Activated CD8-positive, alpha-beta memory T cell treated with anti-CD3 and anti-CD28 coated beads, Interleukin-2, amount 10 ng/mL, durations not matched to agents 7 days and 5 days (primary cell): ENCODE results near the gene KRT83. TPM values are rescaled to one million over a fixed set of nuclear protein-coding genes. Genes with fewer than 3 reads are reported as not detected.

Experiments used
- ATAC-seq: fragments of 150-1000 bp; cut with Tn5 transposase; one replicate; pipeline ENCODE4 v1.10.0; 2021; ENCODE audit warnings: moderate library complexity
- CTCF ChIA-PET: fragments of 350-600 bp; sonication (Branson Sonifier 250); formaldehyde crosslinking; loops from one replicate; lab custom pipeline; 2021; ENCODE audit warnings: antibody characterized with exemption; lab: Charles Lee
- DNase-seq: peaks from one replicate; pipeline ENCODE4 v3.0.0-alpha.2; 2020
- H3K27ac Mint-ChIP-seq: one replicate; pipeline ENCODE4 v1.8.0; 2021; ENCODE audit warnings: mild to moderate bottlenecking, mixed read lengths
- H3K27me3 Mint-ChIP-seq: one replicate; pipeline ENCODE4 v1.8.0; 2021; ENCODE audit warnings: mixed read lengths
- H3K36me3 Mint-ChIP-seq: one replicate; pipeline ENCODE4 v1.8.0; 2021; ENCODE audit warnings: mild to moderate bottlenecking, mixed read lengths
- H3K4me1 Mint-ChIP-seq: one replicate; pipeline ENCODE4 v1.8.0; 2021; ENCODE audit warnings: mixed read lengths
- H3K4me3 Mint-ChIP-seq: one replicate; pipeline ENCODE4 v1.8.0; 2021; ENCODE audit warnings: mild to moderate bottlenecking, moderate library complexity, mixed read lengths
- H3K9me3 Mint-ChIP-seq: one replicate; pipeline ENCODE4 v1.8.0; 2022; ENCODE audit warnings: low read depth, mixed read lengths
- total RNA-seq, 2 experiments: library from RNA; stranded (reverse); gene quantifications; one replicate each; pipeline ENCODE4 v1.2.3, GENCODE V29; 2021

Gene KRT83
- total RNA-seq, 2 experiments from 2014 or later, result not detected

DNA sequence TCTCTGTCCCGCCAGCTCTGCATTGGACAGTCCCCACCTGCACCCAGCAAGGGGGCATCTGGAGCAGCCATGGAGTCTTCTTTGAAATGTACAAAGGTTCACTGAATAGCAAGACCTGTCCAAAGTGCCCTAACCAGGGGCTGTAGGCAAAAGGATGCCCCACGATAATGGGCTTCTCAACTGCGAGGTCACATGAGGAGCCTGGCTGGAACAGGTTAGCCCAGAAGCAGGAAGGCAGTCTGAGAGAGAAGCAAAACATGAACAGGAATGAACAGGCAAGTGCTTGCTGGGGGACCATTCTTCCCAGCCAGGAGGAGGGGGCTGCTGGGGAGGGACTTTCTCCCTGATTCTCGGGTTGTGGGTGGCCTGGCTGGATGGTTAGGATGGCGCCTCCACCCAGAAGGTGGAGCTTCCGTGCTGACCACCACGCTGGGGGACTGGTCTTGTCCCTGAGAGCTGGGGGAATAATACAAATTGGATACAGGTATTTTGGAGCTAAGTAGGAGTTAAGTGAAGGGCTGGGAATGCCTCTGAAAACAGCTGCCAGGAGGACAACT, 39.0 kb upstream of the KRT83 start:
- H3K27ac Mint-ChIP-seq, result no peak overlapping the region
- peaks cover 7% of the 10 kb centered on the region for H3K27me3 Mint-ChIP-seq
- no peak for ATAC-seq
- CTCF ChIA-PET, result interaction anchor here (1.0 to 5.0 kb wide), 5 partner anchors 9 to 199 kb away, joined by 3 to 25 read pairs (median 5); no protein-coding TSS in a partner anchor
- peaks cover 37% of the 10 kb centered on the region for H3K4me1 Mint-ChIP-seq
- no peak overlapping the region for H3K4me3 Mint-ChIP-seq
- no peaks in the 10 kb centered on the region for H3K36me3 Mint-ChIP-seq
- H3K9me3 Mint-ChIP-seq, result no peaks in the 10 kb centered on the region
- DNase-seq, result no peak

DNA sequence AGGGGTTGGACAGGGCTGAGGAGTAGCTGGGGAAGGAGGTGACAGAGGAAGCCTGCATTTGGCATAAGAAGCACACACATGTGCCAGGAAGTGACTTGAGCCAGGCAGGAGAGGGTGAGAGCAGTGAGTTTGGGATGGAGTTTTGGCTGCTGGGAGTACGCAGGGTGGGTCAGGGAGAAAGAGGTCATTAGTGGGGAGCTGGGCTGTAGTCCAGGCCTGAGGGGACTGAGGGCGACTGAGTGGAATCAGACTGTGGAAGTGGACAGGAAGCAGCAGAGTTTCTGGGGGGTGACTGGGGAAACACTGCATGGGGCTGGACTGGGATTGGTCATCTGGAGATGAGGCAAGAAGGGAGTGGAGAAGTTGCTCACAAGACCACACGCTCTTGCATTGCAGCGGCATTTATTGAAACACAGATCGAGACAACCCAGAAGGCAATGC, 38.4 kb upstream of the KRT83 start:
- H3K27ac Mint-ChIP-seq, result peak overlapping the region; percentile 0

DNA sequence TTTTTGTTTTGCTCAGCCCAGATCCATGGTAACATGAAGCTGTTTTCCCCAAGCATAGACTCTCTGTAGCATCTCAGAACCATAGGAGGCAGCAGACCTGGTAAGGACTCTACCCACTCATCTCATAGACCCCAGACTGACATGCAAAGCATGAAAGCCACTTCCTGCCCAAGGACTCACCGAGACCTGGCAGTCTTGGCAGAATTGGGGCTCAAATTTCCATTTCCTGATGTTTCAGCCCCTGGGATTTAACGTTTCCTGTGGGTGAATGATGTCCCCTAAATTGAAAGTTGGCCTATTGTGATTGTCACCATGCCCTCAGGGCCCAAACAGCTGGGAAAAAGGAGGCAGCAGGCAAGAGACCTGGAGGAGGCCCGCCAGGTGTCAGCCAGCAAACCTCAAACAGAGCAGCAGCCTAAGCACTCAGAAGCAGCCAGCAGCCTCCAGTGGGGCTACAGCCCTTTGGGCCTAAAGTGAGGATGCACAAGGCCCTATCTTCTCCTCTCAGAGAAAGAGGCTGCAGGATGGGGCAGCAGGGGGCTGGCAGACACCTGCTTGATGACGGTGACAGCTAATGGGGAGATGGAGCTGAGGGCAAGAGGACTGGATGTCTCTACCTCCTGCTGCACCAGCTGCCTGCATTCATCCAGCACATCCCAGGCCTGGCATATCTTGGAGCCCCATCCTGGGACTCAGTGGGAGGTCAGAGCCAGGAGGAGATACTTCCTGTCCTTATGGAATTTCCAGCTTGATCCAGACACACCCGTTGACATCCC, 37.6 kb upstream of the KRT83 start:
- DNase-seq (peak; percentile 79), ATAC-seq (peak; percentile 93)
- H3K27ac Mint-ChIP-seq, result peak overlapping the region; percentile 59

More for the DNA sequence above, 38.4 kb upstream of the KRT83 start:
- DNase-seq (no peak), ATAC-seq (no peak)
- H3K4me3 Mint-ChIP-seq, result no peak overlapping the region
- H3K27me3 Mint-ChIP-seq, result peaks cover 8% of the 10 kb centered on the region
- H3K36me3 Mint-ChIP-seq, result no peaks in the 10 kb centered on the region
- peaks cover 37% of the 10 kb centered on the region for H3K4me1 Mint-ChIP-seq
- H3K9me3 Mint-ChIP-seq, result no peaks in the 10 kb centered on the region
- CTCF ChIA-PET, result interaction anchor here (0.8 to 5.0 kb wide), 5 partner anchors 9 to 511 kb away, joined by 3 to 25 read pairs (median 5); no protein-coding TSS in a partner anchor

DNA sequence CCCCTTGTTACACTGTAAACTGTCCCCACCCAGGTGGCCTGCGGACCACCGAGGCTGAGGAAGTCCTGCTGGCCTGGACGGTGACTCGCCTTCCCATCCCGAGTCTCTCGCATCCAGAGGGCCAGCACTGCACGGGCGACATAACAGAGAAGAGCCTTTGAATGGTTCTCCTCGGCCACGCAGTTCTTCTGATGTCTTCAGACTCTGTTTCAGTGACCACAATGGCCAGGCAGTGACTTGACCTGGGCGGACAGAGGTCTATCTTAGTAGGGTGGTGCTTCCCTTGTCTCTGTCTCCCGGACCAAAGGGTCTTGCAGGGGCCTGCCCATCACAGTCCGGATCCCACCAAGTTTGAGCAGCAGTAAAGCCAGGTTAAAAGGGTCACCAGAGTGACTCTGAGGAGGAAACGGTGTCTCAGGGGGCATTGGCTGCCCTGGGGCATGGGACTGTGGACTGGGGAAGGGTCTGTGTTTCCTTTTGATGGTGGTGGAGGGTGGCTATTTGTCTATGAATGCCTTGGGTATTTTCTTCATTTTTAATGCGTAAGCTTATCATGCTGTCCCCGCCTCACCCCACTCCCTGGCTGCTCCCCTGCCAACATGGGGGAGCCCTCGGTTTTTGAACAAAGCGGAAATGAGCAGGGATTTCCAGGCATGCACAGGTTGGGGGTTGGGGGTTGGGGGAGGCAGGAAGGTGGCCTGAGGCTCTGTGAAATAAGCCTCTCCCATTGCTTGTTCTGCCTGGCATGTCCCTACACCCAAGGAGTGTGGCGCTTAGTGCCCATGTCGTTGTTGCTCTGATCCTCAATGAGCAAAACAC, 35.8 kb upstream of the KRT83 start:
- H3K4me1 Mint-ChIP-seq, result peaks cover 44% of the 10 kb centered on the region
- no peaks in the 10 kb centered on the region for H3K36me3 Mint-ChIP-seq
- H3K27ac Mint-ChIP-seq, result no peak overlapping the region
- peaks cover 16% of the 10 kb centered on the region for H3K27me3 Mint-ChIP-seq
- no peak for ATAC-seq
- CTCF ChIA-PET, result no interaction called here
- H3K4me3 Mint-ChIP-seq, result no peak overlapping the region
- H3K9me3 Mint-ChIP-seq, result no peaks in the 10 kb centered on the region
- DNase-seq, result no peak

More for the DNA sequence above, 37.6 kb upstream of the KRT83 start:
- Mint-ChIP-seq H3K27me3 (peaks cover 10% of the 10 kb centered on the region), H3K4me1 (peaks cover 37% of the 10 kb centered on the region), H3K9me3 (no peaks in the 10 kb centered on the region), H3K36me3 (no peaks in the 10 kb centered on the region), H3K4me3 (no peak overlapping the region)
- CTCF ChIA-PET, result interaction anchor here (0.7 to 5.0 kb wide), 16 partner anchors 9 to 523 kb away, joined by 3 to 25 read pairs (median 4); no protein-coding TSS in a partner anchor

DNA sequence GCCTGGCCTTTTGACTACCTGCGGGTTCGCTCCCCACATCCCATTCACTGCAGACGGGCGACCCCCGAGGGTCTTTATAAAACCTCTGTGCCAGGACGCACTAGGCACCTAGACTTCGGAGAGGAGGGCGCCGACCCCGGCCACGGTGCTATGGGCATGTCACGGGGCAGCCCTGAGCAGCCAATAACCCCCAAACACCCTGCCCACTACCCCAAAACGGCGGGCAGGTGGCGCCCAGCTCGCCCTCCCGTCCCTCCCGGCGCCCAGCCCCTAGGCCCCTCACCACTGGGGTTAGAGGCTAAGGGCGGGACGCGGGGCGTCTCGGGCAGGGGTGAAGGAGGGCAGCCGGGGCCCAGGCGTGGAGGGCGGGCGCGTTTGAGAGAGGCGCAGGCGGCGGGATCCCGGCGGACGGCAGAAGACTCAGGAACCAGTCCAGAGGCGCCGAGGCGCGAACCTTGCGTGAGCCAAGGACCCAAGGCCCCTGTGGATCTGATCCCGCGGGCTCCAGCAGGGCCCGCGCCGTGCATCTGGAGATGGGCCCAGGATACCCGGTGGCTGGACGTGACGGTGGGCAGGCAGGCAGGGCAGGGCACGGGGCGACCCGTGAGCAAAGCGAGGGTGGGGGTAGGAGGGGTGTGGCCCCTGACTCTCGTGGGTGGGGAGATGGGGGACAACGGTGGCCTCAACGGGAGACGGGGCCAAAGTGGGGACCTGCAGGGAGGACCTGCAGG, 35.0 kb upstream of the KRT83 start:
- CTCF ChIA-PET, result interaction anchor here (1.1 kb wide), 1 partner anchor 12 kb away, joined by 3 read pairs; no protein-coding TSS in a partner anchor
- Mint-ChIP-seq H3K4me1 (peaks cover 45% of the 10 kb centered on the region), H3K27ac (no peak overlapping the region), H3K36me3 (no peaks in the 10 kb centered on the region), H3K27me3 (peaks cover 19% of the 10 kb centered on the region), H3K9me3 (no peaks in the 10 kb centered on the region), H3K4me3 (no peak overlapping the region)
- DNase-seq (no peak), ATAC-seq (no peak)

DNA sequence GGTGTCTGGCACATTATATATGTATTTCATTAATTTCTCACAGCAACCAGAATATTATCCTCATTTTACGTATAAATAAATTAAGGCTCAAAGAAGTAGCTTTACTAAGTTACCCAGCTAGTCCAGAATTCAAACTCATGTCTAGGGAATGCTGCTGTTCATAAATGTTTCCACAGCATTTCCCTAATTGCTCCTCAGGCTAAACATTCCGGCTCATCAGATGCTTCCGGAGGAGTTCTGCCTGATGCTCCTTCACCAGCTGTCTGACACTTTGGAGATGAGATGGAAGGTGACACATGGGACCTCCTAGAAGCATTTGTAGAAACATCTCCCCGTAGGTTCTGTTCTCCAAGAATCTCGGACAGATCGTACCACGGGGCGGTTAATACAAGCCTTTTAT, 34.0 kb upstream of the KRT83 start:
- Mint-ChIP-seq H3K27me3 (peaks cover 26% of the 10 kb centered on the region), H3K36me3 (no peaks in the 10 kb centered on the region), H3K9me3 (no peaks in the 10 kb centered on the region), H3K27ac (no peak overlapping the region), H3K4me1 (peaks cover 48% of the 10 kb centered on the region), H3K4me3 (no peak overlapping the region)
- ATAC-seq (no peak), DNase-seq (no peak)
- CTCF ChIA-PET, result interaction anchor here (1.1 kb wide), 1 partner anchor 13 kb away, joined by 3 read pairs; no protein-coding TSS in a partner anchor

DNA sequence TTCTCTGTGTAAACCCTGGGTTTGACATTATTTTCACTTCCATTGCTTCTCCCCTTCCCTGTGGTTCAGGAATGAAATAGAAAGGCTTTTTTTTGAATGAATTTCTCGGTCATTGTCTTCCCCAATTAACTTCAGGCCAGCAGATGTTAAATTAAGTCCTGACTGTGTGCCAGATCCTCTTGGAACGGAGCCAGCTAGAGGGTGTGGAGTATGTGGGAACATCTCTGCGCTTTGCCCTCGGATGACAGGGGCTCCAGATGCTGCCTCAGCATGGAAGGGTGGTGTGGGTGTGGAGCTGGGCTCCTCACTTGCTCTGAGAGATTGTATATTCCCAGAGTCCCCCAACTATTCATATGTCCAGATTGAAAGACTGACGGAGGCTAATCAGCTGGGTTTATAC, 33.0 kb upstream of the KRT83 start:
- Mint-ChIP-seq H3K4me1 (peaks cover 41% of the 10 kb centered on the region), H3K27ac (no peak overlapping the region), H3K4me3 (no peak overlapping the region), H3K27me3 (peaks cover 32% of the 10 kb centered on the region), H3K9me3 (no peaks in the 10 kb centered on the region), H3K36me3 (no peaks in the 10 kb centered on the region)
- ATAC-seq (no peak), DNase-seq (no peak)
- CTCF ChIA-PET, result no interaction called here

DNA sequence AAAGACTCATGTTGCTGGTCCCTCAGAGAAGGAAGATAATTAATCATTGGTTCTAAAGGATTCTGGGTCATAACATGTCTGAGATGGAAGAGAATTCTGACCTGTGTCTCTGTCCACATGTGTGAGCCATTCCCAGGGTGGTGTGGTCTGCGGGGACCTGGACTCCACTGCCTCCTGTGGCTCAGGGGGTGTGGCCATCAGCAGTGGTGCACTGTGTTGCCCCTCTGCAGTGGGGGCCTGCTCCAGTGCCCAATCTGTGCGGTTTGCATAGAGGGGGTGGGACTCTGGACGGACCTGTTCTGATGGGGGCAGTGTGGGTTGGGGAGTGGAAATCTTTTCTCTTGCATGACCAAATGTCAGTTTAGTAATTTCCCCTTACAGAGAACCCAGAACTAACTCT, 32.6 kb upstream of the KRT83 start:
- peaks cover 36% of the 10 kb centered on the region for H3K27me3 Mint-ChIP-seq
- no peak overlapping the region for H3K27ac Mint-ChIP-seq
- H3K4me3 Mint-ChIP-seq, result no peak overlapping the region
- CTCF ChIA-PET, result interaction anchor here (1.5 kb wide), 1 partner anchor 74 kb away, joined by 4 read pairs; no protein-coding TSS in a partner anchor
- no peak for ATAC-seq
- no peaks in the 10 kb centered on the region for H3K9me3 Mint-ChIP-seq
- H3K36me3 Mint-ChIP-seq, result no peaks in the 10 kb centered on the region
- DNase-seq, result no peak
- peaks cover 38% of the 10 kb centered on the region for H3K4me1 Mint-ChIP-seq

DNA sequence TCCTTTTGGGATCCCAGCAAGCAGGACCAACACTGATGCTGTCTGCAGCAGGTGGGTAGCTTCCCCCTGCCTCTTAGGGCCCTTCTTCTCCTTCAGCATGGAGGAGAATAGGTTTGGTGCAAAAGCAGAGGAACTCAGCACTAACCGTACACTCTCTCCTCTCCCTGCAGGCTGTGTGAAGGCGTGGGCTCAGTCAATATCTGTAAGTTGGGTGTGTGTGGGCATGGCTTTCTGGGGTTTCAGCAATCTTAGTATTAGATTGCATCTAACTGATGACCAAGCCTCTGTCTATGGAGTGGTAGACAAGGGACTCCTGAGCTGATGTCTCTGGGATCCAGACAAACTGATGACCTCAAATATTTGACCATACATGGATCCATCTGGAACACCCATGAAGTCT, 31.8 kb upstream of the KRT83 start:
- Mint-ChIP-seq H3K9me3 (no peaks in the 10 kb centered on the region), H3K36me3 (no peaks in the 10 kb centered on the region), H3K27ac (no peak overlapping the region), H3K4me3 (no peak overlapping the region), H3K4me1 (peaks cover 30% of the 10 kb centered on the region), H3K27me3 (peaks cover 42% of the 10 kb centered on the region)
- DNase-seq (no peak), ATAC-seq (no peak)
- CTCF ChIA-PET, result interaction anchor here (1.5 kb wide), 1 partner anchor 74 kb away, joined by 4 read pairs; no protein-coding TSS in a partner anchor

DNA sequence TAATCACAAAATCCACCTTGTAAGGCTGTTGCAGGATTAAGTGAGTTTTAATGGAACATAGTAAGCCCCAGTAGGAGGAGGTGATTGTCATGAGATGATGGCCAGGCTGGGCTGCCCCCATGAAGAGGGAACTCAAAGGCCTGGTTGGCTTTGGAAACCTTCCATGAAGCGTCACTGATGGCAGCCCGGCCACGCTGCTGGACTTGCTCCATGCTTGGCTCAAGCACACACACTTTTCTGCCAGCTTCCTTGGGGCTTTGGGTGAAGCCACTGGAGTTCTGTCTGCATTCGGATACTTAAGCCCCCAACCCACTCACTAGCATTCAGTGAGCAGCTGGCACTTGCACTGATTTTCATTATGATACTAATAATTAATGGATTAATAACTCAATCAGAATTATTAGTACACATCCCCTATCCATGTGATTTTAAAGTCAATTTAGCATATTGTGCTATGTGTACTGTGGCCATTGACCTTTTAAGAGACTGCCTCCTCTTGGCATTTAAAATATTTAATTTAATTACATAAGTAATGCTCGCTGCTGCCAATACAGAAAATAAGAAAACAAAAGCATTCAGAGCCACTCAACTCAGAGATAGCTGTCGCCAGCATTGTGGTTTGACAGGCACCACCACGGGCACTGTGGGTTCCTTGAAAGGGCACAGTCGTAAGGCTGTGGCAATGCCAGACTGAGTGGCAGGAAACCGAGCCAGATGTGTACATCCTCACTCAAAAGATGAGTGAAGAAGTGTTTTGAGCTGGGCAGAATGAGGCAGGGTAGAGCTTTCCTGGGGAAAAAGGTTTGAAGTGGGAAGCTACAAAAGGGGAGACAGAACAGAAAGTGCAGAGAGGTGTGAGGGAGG, 30.2 kb upstream of the KRT83 start:
- peak; percentile 91 for ATAC-seq
- CTCF ChIA-PET, result interaction anchor here (0.6 to 1.2 kb wide), 7 partner anchors 11 to 528 kb away, joined by 3 to 9 read pairs (median 3); no protein-coding TSS in a partner anchor
- Mint-ChIP-seq H3K27ac (peak overlapping the region; percentile 2), H3K4me3 (peak overlapping the region; percentile 4), H3K27me3 (peaks cover 46% of the 10 kb centered on the region), H3K4me1 (peaks cover 25% of the 10 kb centered on the region), H3K36me3 (no peaks in the 10 kb centered on the region), H3K9me3 (no peaks in the 10 kb centered on the region)
- peak; percentile 84 for DNase-seq

DNA sequence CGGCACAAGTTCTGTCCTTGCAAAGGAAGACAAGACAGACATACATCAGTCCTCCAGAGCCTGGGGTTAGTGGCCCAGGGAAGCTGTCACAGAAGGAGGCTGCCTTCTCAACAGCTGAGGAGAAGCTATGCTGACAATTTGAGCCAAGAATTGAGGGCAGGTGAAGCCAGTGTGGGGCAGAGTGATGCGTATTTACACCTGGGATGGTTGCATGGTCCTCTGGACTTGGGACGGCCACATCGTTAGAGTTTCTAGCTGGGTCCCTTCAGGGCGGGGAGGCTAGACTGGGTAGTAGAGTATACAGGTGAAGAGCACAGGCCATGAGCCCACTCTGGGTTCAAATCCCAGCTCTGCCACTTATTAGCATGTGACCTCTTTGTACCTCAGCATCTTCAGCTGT, 29.6 kb upstream of the KRT83 start:
- Mint-ChIP-seq H3K4me3 (no peak overlapping the region), H3K27ac (no peak overlapping the region)
- CTCF ChIA-PET, result interaction anchor here (0.9 to 1.2 kb wide), 3 partner anchors 14 to 72 kb away, joined by 3 read pairs; no protein-coding TSS in a partner anchor

More for the DNA sequence above, 29.6 kb upstream of the KRT83 start:
- ATAC-seq (no peak), DNase-seq (no peak)
- peaks cover 48% of the 10 kb centered on the region for H3K27me3 Mint-ChIP-seq
- no peaks in the 10 kb centered on the region for H3K9me3 Mint-ChIP-seq
- no peaks in the 10 kb centered on the region for H3K36me3 Mint-ChIP-seq
- H3K4me1 Mint-ChIP-seq, result peaks cover 25% of the 10 kb centered on the region
